Fibroblast of lung (primary cell): ENCODE measurements around the gene C19orf81. TPM values are rescaled to one million over a fixed set of nuclear protein-coding genes. Genes with fewer than 3 reads are reported as not detected.
"Not testable (repeated sequence)": the region's sequence is repeated elsewhere in the genome, so short reads cannot be mapped to it uniquely, and the experiment has no call there.

ENCODE experiments used
- DNase-seq, 2 donors: peaks; one replicate each; pipeline versions ENCODE4 v3.0.0 to v3.0.0-alpha.2; 2010; ENCODE audit warnings: low read depth in 2 of 2
- H2AFZ ChIP-seq: 2 replicates; pipeline ENCODE4 v1.5.1; 2012; ENCODE audit warnings: low read length, control low read depth, inconsistent platforms
- H3K27ac ChIP-seq: 2 replicates; pipeline ENCODE4 v1.5.1; 2011; ENCODE audit warnings: low read length, control low read depth; ENCODE audit not compliant: insufficient read depth
- H3K27me3 ChIP-seq: 2 replicates; pipeline ENCODE4 v1.5.1; 2011; ENCODE audit warnings: mild to moderate bottlenecking, low read length; ENCODE audit not compliant: control insufficient read depth, insufficient read depth
- H3K36me3 ChIP-seq: 2 replicates; pipeline ENCODE4 v1.5.1; 2011; ENCODE audit warnings: low read length; ENCODE audit not compliant: control insufficient read depth, insufficient read depth
- H3K4me1 ChIP-seq: 2 replicates; pipeline ENCODE4 v1.5.1; 2011; ENCODE audit warnings: low read length; ENCODE audit not compliant: control insufficient read depth, insufficient read depth; ENCODE audit errors: extremely low read depth
- H3K4me2 ChIP-seq: 2 replicates; pipeline ENCODE4 v1.5.1; 2011; ENCODE audit warnings: low read length, control low read depth; ENCODE audit not compliant: insufficient read depth; ENCODE audit errors: extremely low read depth
- H3K4me3 ChIP-seq, 4 experiments: fragments of 200-600 bp in 1 of 4; sonication (generic) in 1 of 4; replicated peaks in 1 of 4; 2 replicates each; pipeline ENCODE4 v1.5.1; 2011 to 2016; ENCODE audit warnings: low read length in 4 of 4, low read depth in 3 of 4, mild to moderate bottlenecking in 3 of 4, control low read depth in 2 of 4, inconsistent platforms in 1 of 4, mixed read lengths in 1 of 4; ENCODE audit not compliant: insufficient read depth in 1 of 4; ENCODE audit errors: control extremely low read depth in 1 of 4
- H3K79me2 ChIP-seq: 2 replicates; pipeline ENCODE4 v1.5.1; 2012; ENCODE audit warnings: mild to moderate bottlenecking, low read length, inconsistent platforms; ENCODE audit not compliant: control insufficient read depth, insufficient read depth
- H3K9ac ChIP-seq: 2 replicates; pipeline ENCODE4 v1.5.1; 2011; ENCODE audit warnings: mild to moderate bottlenecking, low read length, control low read depth; ENCODE audit not compliant: insufficient read depth
- H3K9me3 ChIP-seq: 2 replicates; pipeline ENCODE4 v1.5.1; 2012; ENCODE audit warnings: low read depth, low read length; ENCODE audit not compliant: control insufficient read depth, insufficient read depth
- H4K20me1 ChIP-seq: 2 replicates; pipeline ENCODE4 v1.5.1; 2011; ENCODE audit warnings: low read length; ENCODE audit not compliant: control insufficient read depth, insufficient read depth; ENCODE audit errors: extremely low read depth
- CTCF ChIP-seq, 2 donors: IDR thresholded peaks in 1 of 2; conservative IDR thresholded peaks in 1 of 2; 1 replicate in 1 of 2; 2 replicates in 1 of 2; pipeline ENCODE4 v1.5.1; 2011 to 2012; ENCODE audit warnings: low read length in 2 of 2, control low read depth in 1 of 2, inconsistent platforms in 1 of 2, low read depth in 1 of 2, mild to moderate bottlenecking in 1 of 2
- EZH2 ChIP-seq: IDR thresholded peaks from 2 replicates; pipeline ENCODE4 v1.5.1; 2012; ENCODE audit warnings: low read length, control low read depth, mild to moderate bottlenecking; ENCODE audit errors: missing control alignments
- polyA plus RNA-seq, 2 donors: library from polyadenylated mRNA; depleted of rRNA in 1 of 2; stranded (reverse) in 1 of 2; unstranded in 1 of 2; fragments of >200 nt; gene quantifications; 2 replicates each; pipeline ENCODE4 v1.2.1, GENCODE V29; 2011 to 2012; ENCODE audit warnings: missing spikeins in 1 of 2
- total RNA-seq: library from RNA; depleted of rRNA; stranded (reverse); fragments of >200 nt; gene quantifications from 2 replicates; pipeline ENCODE4 v1.2.1, GENCODE V29; 2014

The C19orf81 gene
- total and polyA plus RNA-seq, 2 donors (not counting 1 experiment from before 2014, with no cell fraction given), result not detected

GRCh38 chr19:50602496-50602895, 46.7 kb upstream of the C19orf81 start:
- no peaks in the 10 kb centered on the region for H3K9me3 ChIP-seq
- H3K27me3 ChIP-seq, result no peaks in the 10 kb centered on the region
- H3K4me3 ChIP-seq, result no peak overlapping the region
- H3K79me2 ChIP-seq, result no peaks in the 10 kb centered on the region
- no peak overlapping the region for H3K4me2 ChIP-seq
- no peaks in the 10 kb centered on the region for H4K20me1 ChIP-seq
- H2AFZ ChIP-seq, result no peak overlapping the region
- DNase-seq, result no peak
- no peaks in the 10 kb centered on the region for H3K4me1 ChIP-seq
- no peak overlapping the region for H3K27ac ChIP-seq
- TF ChIP-seq EZH2, result no peak
- no peak for TF ChIP-seq CTCF (conservative IDR thresholded peaks at IDR 0.05 in 1 of 2, IDR thresholded peaks at IDR 0.05 in 1 of 2; ENCODE audit: low read depth in 1 of 2, low read length in 2 of 2)
- H3K36me3 ChIP-seq, result no peaks in the 10 kb centered on the region
- H3K9ac ChIP-seq, result no peak overlapping the region

- no peaks in the 10 kb centered on the region for H3K4me1 ChIP-seq
- H4K20me1 ChIP-seq, result no peaks in the 10 kb centered on the region
- no peaks in the 10 kb centered on the region for H3K79me2 ChIP-seq
- no peaks in the 10 kb centered on the region for H3K27me3 ChIP-seq
- TF ChIP-seq CTCF (conservative IDR thresholded peaks at IDR 0.05 in 1 of 2, IDR thresholded peaks at IDR 0.05 in 1 of 2; ENCODE audit: low read depth in 1 of 2, low read length in 2 of 2) (no peak), EZH2 (no peak)
- no peak overlapping the region for H3K27ac ChIP-seq
- H2AFZ ChIP-seq, result no peak overlapping the region
- H3K9me3 ChIP-seq, result no peaks in the 10 kb centered on the region
- no peak for DNase-seq
- no peak overlapping the region for H3K4me3 ChIP-seq
- no peak overlapping the region for H3K9ac ChIP-seq
- no peak overlapping the region for H3K4me2 ChIP-seq
- no peaks in the 10 kb centered on the region for H3K36me3 ChIP-seq
Measured at GRCh38 chr19:50602935-50603334, 46.3 kb upstream of the C19orf81 start.

GRCh38 chr19:50604264-50605073, 44.8 kb upstream of the C19orf81 start:
- not testable (repeated sequence) for H4K20me1 ChIP-seq, H3K79me2 ChIP-seq, H3K27ac ChIP-seq, H3K9ac ChIP-seq, H3K36me3 ChIP-seq, DNase-seq, H3K4me2 ChIP-seq, H3K4me1 ChIP-seq, H2AFZ ChIP-seq, H3K4me3 ChIP-seq, H3K9me3 ChIP-seq, H3K27me3 ChIP-seq

- DNase-seq, H3K9me3 ChIP-seq, H3K4me1 ChIP-seq, H2AFZ ChIP-seq, H4K20me1 ChIP-seq, H3K27ac ChIP-seq, H3K4me3 ChIP-seq, H3K36me3 ChIP-seq, H3K79me2 ChIP-seq, H3K9ac ChIP-seq, H3K4me2 ChIP-seq, H3K27me3 ChIP-seq: not testable (repeated sequence)
Measured at GRCh38 chr19:50606059-50606836, 43.0 kb upstream of the C19orf81 start.
